AG09319 (cell line): ENCODE results near the gene ZDHHC8.

Experiments used
- DNase-seq: peaks from one replicate; pipeline ENCODE4 v3.0.0-alpha.2; 2010; ENCODE audit warnings: low read depth; ENCODE audit errors: extremely low read depth
- CTCF ChIP-seq: IDR thresholded peaks from 2 replicates; pipeline ENCODE4 v1.5.1; 2011; ENCODE audit warnings: low read depth, mild to moderate bottlenecking, inconsistent platforms, low read length, moderate library complexity

Gene ZDHHC8

GRCh38 chr22:20192972-20193760 lies 61.6 kb downstream of the ZDHHC8 start:
- TF ChIP-seq CTCF = no peak
- no peak for DNase-seq

DNA sequence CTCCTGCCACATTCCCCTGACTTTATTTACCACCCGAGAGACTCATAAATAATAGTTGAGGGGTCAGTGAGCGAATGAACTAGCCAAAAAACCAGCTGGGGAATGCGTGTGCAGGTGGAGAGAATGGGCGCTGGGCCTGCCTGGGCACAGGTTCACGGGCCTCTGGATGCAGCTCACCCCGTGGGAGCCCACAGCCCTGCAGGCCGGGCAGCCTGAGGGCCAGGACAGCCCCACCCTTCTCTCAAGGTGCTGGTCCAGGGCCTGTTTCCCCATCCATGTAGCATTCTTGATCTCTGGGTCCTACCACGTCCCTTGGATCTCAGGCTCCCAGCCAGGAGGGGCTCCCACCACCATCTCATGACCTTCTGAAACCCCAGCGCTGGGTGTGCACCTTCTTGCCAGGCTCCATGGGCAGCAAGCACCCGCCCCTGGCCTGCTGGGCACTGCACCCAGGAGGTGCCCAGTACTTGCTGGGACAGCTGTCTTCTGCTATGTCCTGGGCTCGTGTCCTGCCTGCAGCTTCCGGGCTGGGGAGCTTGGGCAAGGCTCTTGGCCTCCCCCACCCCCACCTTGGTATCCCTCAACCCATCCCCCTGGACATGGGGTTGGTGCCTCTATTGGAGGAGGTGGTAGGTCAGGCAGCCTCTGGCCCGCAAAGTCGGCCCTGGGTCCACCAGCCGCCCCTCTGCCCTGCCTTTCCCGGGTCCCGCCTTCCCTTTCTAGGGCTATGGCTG lies 62.3 kb downstream of the ZDHHC8 start:
- no peak for TF ChIP-seq CTCF
- no peak for DNase-seq

GRCh38 chr22:20194681-20195593 lies 63.3 kb downstream of the ZDHHC8 start:
- no peak for TF ChIP-seq CTCF
- DNase-seq = no peak

GRCh38 chr22:20196094-20196842 lies 64.7 kb downstream of the ZDHHC8 start:
- no peak for DNase-seq
- TF ChIP-seq CTCF = no peak
